Mucosa of stomach (tissue), 1 donor: Measurements from ENCODE around the gene PCSK1N.

ENCODE experiments used
- H3K27me3 ChIP-seq: one replicate; pipeline ENCODE4 v1.7.0; 2013; ENCODE audit warnings: mild to moderate bottlenecking, low read length; ENCODE audit not compliant: control insufficient read depth, insufficient read depth
- H3K36me3 ChIP-seq: one replicate; pipeline ENCODE4 v1.7.0; 2013; ENCODE audit warnings: low read length; ENCODE audit not compliant: control insufficient read depth, insufficient read depth
- H3K4me1 ChIP-seq: one replicate; pipeline ENCODE4 v1.7.0; 2013; ENCODE audit warnings: mild to moderate bottlenecking, low read length; ENCODE audit not compliant: control insufficient read depth, insufficient read depth
- H3K4me3 ChIP-seq: one replicate; pipeline ENCODE4 v1.7.0; 2013; ENCODE audit warnings: low read length
- H3K9ac ChIP-seq: one replicate; pipeline ENCODE4 v1.7.0; 2013; ENCODE audit warnings: mild to moderate bottlenecking, low read length, moderate library complexity
- H3K9me3 ChIP-seq: one replicate; pipeline ENCODE4 v1.7.0; 2013; ENCODE audit warnings: mild to moderate bottlenecking, low read length, moderate library complexity; ENCODE audit not compliant: control insufficient read depth
- donor health status: Pancreatic carcinoma.

Gene PCSK1N

GRCh38 chrX:48785540-48786214 is 49.7 kb downstream of the PCSK1N start:
- Histone ChIP-seq H3K27me3 (peaks cover 4% of the 10 kb centered on the region), H3K4me3 (no peak overlapping the region), H3K9ac (no peak overlapping the region), H3K4me1 (no peaks in the 10 kb centered on the region), H3K36me3 (no peaks in the 10 kb centered on the region), H3K9me3 (no peaks in the 10 kb centered on the region)

GRCh38 chrX:48785186-48785539 is 50.2 kb downstream of the PCSK1N start:
- H3K4me3 ChIP-seq, result no peak overlapping the region
- no peak overlapping the region for H3K9ac ChIP-seq
- no peaks in the 10 kb centered on the region for H3K36me3 ChIP-seq
- no peaks in the 10 kb centered on the region for H3K9me3 ChIP-seq
- H3K4me1 ChIP-seq, result no peaks in the 10 kb centered on the region
- peaks cover 4% of the 10 kb centered on the region for H3K27me3 ChIP-seq

- Histone ChIP-seq H3K4me1 (no peaks in the 10 kb centered on the region), H3K27me3 (peaks cover 4% of the 10 kb centered on the region), H3K4me3 (no peak overlapping the region), H3K9me3 (no peaks in the 10 kb centered on the region), H3K36me3 (no peaks in the 10 kb centered on the region), H3K9ac (no peak overlapping the region)
Measured at GRCh38 chrX:48784726-48785125, 50.7 kb downstream of the PCSK1N start.

- Histone ChIP-seq H3K9ac (no peak overlapping the region), H3K9me3 (no peaks in the 10 kb centered on the region), H3K36me3 (no peaks in the 10 kb centered on the region), H3K4me3 (no peak overlapping the region), H3K27me3 (peaks cover 4% of the 10 kb centered on the region), H3K4me1 (no peaks in the 10 kb centered on the region)
Measured at GRCh38 chrX:48782795-48783194, 52.6 kb downstream of the PCSK1N start.

GRCh38 chrX:48782216-48782615 is 53.2 kb downstream of the PCSK1N start:
- no peaks in the 10 kb centered on the region for H3K36me3 ChIP-seq
- no peak overlapping the region for H3K4me3 ChIP-seq
- peaks cover 3% of the 10 kb centered on the region for H3K27me3 ChIP-seq
- no peaks in the 10 kb centered on the region for H3K4me1 ChIP-seq
- H3K9me3 ChIP-seq, result no peaks in the 10 kb centered on the region
- H3K9ac ChIP-seq, result no peak overlapping the region

- H3K27me3 ChIP-seq, result no peaks in the 10 kb centered on the region
- no peaks in the 10 kb centered on the region for H3K36me3 ChIP-seq
- no peak overlapping the region for H3K4me3 ChIP-seq
- no peak overlapping the region for H3K9ac ChIP-seq
- H3K4me1 ChIP-seq, result no peaks in the 10 kb centered on the region
- no peaks in the 10 kb centered on the region for H3K9me3 ChIP-seq
Measured at GRCh38 chrX:48781705-48782104, 53.7 kb downstream of the PCSK1N start.
